NT2/D1 (cell line): ENCODE data around the gene TSR1.
A peak's percentile ranks its signal among the peaks of the same experiment; 100 is the strongest.

ENCODE experiments used
- DNase-seq: peaks from one replicate; pipeline ENCODE4 v3.0.0-alpha.2; 2011; ENCODE audit warnings: low read depth, low spot score
- H3K27me3 ChIP-seq: 2 replicates; pipeline ENCODE4 v1.6.0; 2011; ENCODE audit warnings: mild to moderate bottlenecking; ENCODE audit not compliant: insufficient read length, insufficient read depth
- H3K36me3 ChIP-seq: 2 replicates; pipeline ENCODE4 v1.6.1; 2011; ENCODE audit warnings: mild to moderate bottlenecking, low read length, mixed read lengths; ENCODE audit not compliant: insufficient read depth, insufficient read length
- H3K4me1 ChIP-seq: 2 replicates; pipeline ENCODE4 v1.5.1; 2011; ENCODE audit not compliant: insufficient read depth, insufficient read length
- H3K4me3 ChIP-seq: 2 replicates; pipeline ENCODE4 v1.5.1; 2011; ENCODE audit warnings: low read depth; ENCODE audit not compliant: insufficient read length
- H3K9ac ChIP-seq: 2 replicates; pipeline ENCODE4 v1.6.0; 2011; ENCODE audit warnings: low read depth; ENCODE audit not compliant: insufficient read length
- H3K9me3 ChIP-seq: 2 replicates; pipeline ENCODE4 v1.5.1; 2011; ENCODE audit warnings: mild to moderate bottlenecking, low read length; ENCODE audit not compliant: insufficient read depth
- SUZ12 ChIP-seq: IDR thresholded peaks from 2 replicates; pipeline ENCODE4 v1.6.1; 2011; ENCODE audit not compliant: insufficient read length, insufficient read depth; ENCODE audit errors: extremely low read depth
- YY1 ChIP-seq: IDR thresholded peaks from 2 replicates; pipeline ENCODE4 v1.6.1; 2011; ENCODE audit not compliant: insufficient read length, insufficient read depth
- ZNF274 ChIP-seq: IDR thresholded peaks from 2 replicates; pipeline ENCODE4 v1.6.1; 2011; ENCODE audit warnings: mild to moderate bottlenecking, low read depth, low read length

TSR1 gene

GRCh38 chr17:2336215-2336851 is at the start of gene TSR1:
Gene TSR1 (minus strand): TSS chr17:2336457. CDS start chr17:2336427, 30 bp downstream.
- Histone ChIP-seq H3K9ac (peak within 1 kb of the TSS; percentile 99), H3K36me3 (peaks cover 46% of the 10 kb centered on the region), H3K9me3 (no peaks in the 10 kb centered on the region), H3K4me3 (peak within 1 kb of the TSS; percentile 98), H3K27me3 (no peaks in the 10 kb centered on the region), H3K4me1 (peaks cover 4% of the 10 kb centered on the region)
- peak; percentile 68 for DNase-seq
- TF ChIP-seq ZNF274 (no peak), YY1 (peak; percentile 79)

GRCh38 chr17:2385240-2386210 is 49.3 kb upstream of the TSR1 start:
- Histone ChIP-seq H3K9ac (peak overlapping the region; percentile 32), H3K27me3 (no peaks in the 10 kb centered on the region), H3K4me3 (no peak overlapping the region), H3K36me3 (peaks cover 33% of the 10 kb centered on the region), H3K9me3 (no peaks in the 10 kb centered on the region), H3K4me1 (peaks cover 24% of the 10 kb centered on the region)
- TF ChIP-seq YY1 = no peak
- DNase-seq = no peak

GRCh38 chr17:2384439-2385127 is 48.3 kb upstream of the TSR1 start:
- H3K4me1 ChIP-seq = peaks cover 23% of the 10 kb centered on the region
- peak overlapping the region; percentile 32 for H3K9ac ChIP-seq
- no peaks in the 10 kb centered on the region for H3K27me3 ChIP-seq
- TF ChIP-seq YY1 (no peak), ZNF274 (no peak), SUZ12 (no peak)
- H3K9me3 ChIP-seq = no peaks in the 10 kb centered on the region
- H3K36me3 ChIP-seq = peaks cover 42% of the 10 kb centered on the region
- no peak overlapping the region for H3K4me3 ChIP-seq
- DNase-seq = no peak

- no peaks in the 10 kb centered on the region for H3K9me3 ChIP-seq
- TF ChIP-seq SUZ12 (no peak), YY1 (no peak), ZNF274 (no peak)
- peaks cover 51% of the 10 kb centered on the region for H3K36me3 ChIP-seq
- DNase-seq = no peak
- H3K4me1 ChIP-seq = peaks cover 22% of the 10 kb centered on the region
- H3K4me3 ChIP-seq = no peak overlapping the region
- H3K9ac ChIP-seq = no peak overlapping the region
- no peaks in the 10 kb centered on the region for H3K27me3 ChIP-seq
Observed at GRCh38 chr17:2383628-2384167, 47.4 kb upstream of the TSR1 start.

DNA sequence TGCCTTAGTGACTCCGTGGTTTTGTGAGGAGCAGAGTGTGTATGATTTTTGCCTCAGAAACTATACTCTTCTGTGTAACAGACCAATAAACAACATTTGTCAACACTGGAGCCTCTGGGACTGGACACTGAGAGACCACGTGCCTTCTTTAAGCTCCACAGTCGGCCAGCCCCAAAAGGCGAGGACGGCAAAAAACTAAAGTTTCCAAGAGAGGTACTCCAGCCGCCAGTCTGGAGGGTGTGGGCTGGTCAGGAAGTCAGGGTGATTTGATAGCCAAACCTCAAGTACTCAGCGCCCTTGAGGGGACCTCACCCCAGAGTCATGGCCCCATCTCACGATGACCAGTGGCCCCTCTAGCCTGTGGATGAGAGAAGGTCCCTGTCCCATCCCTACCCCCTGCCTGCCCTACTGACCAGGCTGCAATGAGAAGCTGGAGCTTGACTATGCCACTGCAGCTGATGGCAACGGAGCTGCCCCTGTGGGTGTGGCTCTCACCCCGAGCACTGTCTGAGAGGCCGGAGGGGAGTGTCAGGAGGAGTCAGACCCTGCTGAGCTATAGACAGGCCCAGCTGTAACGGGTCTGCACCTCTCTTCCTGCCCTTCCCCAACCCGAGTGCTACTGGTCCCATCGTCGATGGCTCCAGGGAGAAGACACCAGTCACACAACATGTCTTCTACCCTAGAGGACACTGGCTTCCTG is 44.8 kb upstream of the TSR1 start:
- H3K9ac ChIP-seq = no peak overlapping the region
- no peak for DNase-seq
- no peak for TF ChIP-seq SUZ12
- no peak for TF ChIP-seq YY1
- no peak for TF ChIP-seq ZNF274
- peaks cover 47% of the 10 kb centered on the region for H3K36me3 ChIP-seq
- no peaks in the 10 kb centered on the region for H3K9me3 ChIP-seq
- H3K4me3 ChIP-seq = no peak overlapping the region
- H3K27me3 ChIP-seq = no peaks in the 10 kb centered on the region
- H3K4me1 ChIP-seq = peaks cover 26% of the 10 kb centered on the region

- Histone ChIP-seq H3K4me1 (peaks cover 21% of the 10 kb centered on the region), H3K27me3 (no peaks in the 10 kb centered on the region), H3K36me3 (peaks cover 50% of the 10 kb centered on the region), H3K9me3 (no peaks in the 10 kb centered on the region), H3K4me3 (no peak overlapping the region), H3K9ac (no peak overlapping the region)
- TF ChIP-seq YY1 = no peak
- no peak for TF ChIP-seq SUZ12
- TF ChIP-seq ZNF274 = no peak
- no peak for DNase-seq
Observed at GRCh38 chr17:2380226-2380922, 44.1 kb upstream of the TSR1 start.
